ENCODE results near the gene FAM111B. TPM values are rescaled to one million over a fixed set of nuclear protein-coding genes. Genes with fewer than 3 reads are reported as not detected.
A peak's percentile ranks its signal among the peaks of the same experiment; 100 is the strongest.

Gene FAM111B
- total RNA-seq, 1 donor: 0.81 TPM

GRCh38 chr11:59152312-59152951, 45.4 kb downstream of the FAM111B start:
- DNase-seq (ENCODE audit: low read depth in 2 of 3, low spot score in 2 of 3): no peak

- no peak for DNase-seq (ENCODE audit: low read depth in 2 of 3, low spot score in 2 of 3)
Observed at GRCh38 chr11:59154610-59155009, 47.6 kb downstream of the FAM111B start.

DNA sequence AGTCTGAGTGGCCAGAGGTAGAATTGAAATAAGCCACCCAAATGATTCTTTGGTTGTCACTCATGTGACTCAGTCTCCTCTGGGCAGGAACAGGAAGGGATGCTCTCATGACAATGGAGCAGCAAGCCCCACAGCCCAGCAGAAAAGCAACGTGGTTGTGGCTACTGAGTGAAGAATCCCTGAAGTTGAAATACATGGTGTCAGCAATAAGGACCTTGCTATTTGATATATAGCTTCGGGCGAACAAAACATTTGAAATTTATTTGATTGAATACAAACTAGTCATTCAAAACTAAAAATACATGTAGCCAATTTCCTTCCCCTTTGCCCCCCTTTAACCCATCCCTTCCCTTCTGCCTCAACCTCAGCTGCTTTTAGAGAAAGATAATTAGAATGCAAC, 50.4 kb downstream of the FAM111B start:
- no peak for DNase-seq (ENCODE audit: low read depth in 2 of 3, low spot score in 2 of 3)

DNA sequence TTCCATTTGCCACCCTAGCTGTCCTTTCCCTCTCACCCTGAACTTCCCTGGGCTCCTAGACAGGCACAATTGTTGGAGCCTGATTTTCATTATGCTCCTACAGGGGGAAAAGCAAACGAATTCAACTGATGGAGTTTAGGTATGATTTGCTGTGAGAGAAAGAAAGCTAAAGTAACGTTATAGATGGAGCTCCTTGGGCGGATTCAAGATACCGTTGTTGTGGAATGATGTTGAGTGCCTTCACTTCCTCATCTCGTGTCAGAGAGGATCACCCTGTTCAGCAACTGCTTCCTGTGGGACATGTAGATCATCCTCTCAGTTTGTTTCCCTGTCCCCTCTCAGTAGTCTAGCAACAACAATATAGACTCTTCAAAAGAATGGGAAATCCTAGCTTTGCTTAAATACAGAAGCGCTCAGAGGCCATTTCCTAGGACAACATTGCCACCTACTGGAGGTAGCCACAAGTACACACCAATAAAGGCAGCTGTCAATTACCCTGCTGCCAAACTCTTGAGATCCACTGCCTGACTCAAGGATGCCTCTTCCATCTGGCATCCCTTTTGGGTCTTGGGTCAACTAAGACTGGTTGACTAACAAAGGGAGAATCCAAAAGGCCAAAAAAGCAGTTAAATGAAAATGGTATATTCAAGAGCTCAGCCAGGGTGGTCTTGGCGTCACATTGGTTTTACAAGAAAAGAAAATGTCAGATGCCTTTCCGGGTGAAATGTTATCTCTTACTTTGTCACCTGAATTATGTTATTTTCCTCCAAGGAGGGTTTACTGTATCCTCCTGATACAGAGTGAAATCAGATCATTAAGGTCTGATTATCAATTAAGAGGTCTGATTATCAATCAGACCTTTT, 51.4 kb downstream of the FAM111B start:
- peak; percentile 44 to 87 (median 66) for DNase-seq (ENCODE audit: low read depth in 2 of 3, low spot score in 2 of 3)

DNA sequence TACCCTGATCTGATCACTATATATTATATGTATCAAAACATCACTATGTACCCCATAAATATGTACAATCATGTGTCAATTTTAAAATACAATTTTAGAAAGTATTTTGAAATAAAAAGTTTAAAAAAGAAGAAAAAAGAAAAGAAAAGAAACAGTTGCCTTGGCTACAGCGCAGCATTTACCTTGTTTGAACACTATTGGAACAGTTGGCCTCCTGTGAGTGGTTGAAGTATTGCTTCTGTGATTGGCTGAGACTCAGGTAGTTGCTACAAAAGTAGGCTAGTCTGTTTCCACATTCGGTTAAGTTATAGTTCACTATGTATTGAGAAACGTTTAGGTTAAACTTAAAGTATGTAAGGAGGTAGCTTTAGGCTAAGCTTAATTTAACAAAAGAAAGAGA, 57.0 kb downstream of the FAM111B start:
- no peak for DNase-seq (ENCODE audit: low read depth in 2 of 3, low spot score in 2 of 3)

DNA sequence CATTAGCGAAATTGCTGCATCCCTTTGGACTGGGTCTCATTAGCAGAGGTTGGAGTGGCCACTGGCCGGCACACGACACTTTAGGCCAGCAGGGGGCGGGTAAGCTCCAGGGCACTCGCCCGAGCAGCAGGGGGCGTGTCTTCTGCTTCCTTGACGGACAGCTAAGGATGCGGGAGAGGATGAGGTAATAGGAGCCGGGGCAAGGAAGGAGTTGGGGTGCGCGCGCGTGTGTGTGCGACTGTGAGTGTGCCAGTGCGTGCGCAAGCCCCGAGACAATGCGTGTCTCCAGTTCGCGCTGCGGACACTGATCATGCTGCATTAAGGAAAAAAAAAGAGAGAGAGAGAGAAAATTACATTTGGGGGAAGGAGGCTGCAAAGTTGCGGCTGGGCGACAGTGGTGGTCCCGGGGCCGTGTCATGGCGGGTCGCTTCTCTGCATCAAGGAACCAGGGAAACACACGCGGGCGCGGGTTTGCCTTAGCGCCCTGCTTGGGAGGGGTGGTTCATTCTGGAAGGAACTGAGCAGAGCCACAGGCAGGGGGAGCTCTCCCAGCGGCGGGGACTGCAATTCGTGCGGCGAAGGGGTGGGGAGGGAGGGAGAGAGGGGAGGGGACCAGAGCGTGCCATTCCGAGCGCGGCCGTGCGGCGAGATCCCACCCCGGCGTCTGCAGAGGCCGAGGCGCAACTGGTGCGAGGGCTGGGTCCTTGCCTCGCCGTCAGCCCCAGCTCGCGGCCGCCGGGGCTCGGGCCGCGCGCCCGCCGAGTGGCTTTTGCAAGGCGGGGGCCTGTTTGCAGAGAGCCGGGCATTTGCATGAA, 64.7 kb downstream of the FAM111B start, which contains the start of gene DTX4:
Gene DTX4, plus strand, starts transcription at position 625 of the 815 bp plus-strand sequence. CDS start 464 bp downstream, outside the sequence.
- peak; percentile 72 to 93 (median 89) for DNase-seq (ENCODE audit: low read depth in 2 of 3, low spot score in 2 of 3)

GRCh38 chr11:59172345-59173079, 65.5 kb downstream of the FAM111B start:
- DNase-seq (ENCODE audit: low read depth in 2 of 3, low spot score in 2 of 3): peak in 2 of 3 donors; percentile 24 to 34

GRCh38 chr11:59173080-59173963, 66.3 kb downstream of the FAM111B start:
- DNase-seq (ENCODE audit: low read depth in 2 of 3, low spot score in 2 of 3): peak in 1 of 3 donors; percentile 19

- DNase-seq (ENCODE audit: low read depth in 2 of 3, low spot score in 2 of 3): no peak
Observed at GRCh38 chr11:59173964-59174663, 67.1 kb downstream of the FAM111B start.

DNA sequence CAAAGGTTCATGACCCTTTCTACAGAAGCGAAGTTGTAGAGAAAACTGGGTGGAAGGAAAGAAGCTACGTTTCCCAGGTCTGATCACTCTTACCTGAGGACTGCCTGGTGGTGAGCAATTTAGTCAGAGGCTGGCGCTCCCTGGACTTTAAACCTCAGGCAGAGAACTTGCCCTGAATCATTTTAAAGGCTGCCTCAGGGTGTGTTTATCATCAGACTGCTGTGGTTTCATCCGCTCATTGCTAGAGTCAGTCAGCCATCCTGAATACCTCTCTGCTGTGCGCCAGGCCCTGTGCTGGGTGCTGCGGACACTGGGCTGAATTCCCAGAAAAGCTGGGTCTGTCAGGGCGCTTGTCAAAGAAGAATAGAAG, 67.6 kb downstream of the FAM111B start:
- no peak for DNase-seq (ENCODE audit: low read depth in 2 of 3, low spot score in 2 of 3)

GRCh38 chr11:59175091-59175501, 68.1 kb downstream of the FAM111B start:
- DNase-seq (ENCODE audit: low read depth in 2 of 3, low spot score in 2 of 3): no peak

DNA sequence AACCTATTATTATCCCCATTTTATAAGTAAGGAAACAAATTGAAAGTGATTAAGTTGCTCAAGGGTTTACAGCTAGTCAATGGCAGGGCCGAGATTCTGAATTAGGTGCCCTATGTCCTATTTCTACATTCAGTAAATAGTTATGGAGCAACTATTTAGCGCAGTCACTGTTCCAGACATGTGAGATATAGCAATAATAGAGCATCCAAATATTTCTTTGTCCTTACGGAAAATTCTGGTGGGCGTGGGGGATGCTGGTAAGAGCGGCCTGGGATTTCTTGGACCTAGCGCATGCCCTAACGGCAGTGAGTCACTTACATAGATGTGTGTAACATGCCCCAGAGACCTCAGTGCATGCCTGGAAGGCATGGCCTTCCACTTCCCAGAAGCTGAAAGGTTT, 69.3 kb downstream of the FAM111B start:
- DNase-seq (ENCODE audit: low read depth in 2 of 3, low spot score in 2 of 3): no peak

Other genes with a start within 250 kb of the FAM111B start
- 0.81 TPM for gene GLYATL1, start 167.7 kb upstream of the FAM111B start, total RNA-seq
- not detected for gene GLYATL1B, start 20.9 kb upstream of the FAM111B start, total RNA-seq
- 28.0 TPM for gene FAM111A, start 35.6 kb downstream of the FAM111B start, total RNA-seq
- 0.54 TPM for gene DTX4, start 64.9 kb downstream of the FAM111B start, total RNA-seq
- gene MPEG1, start 105.7 kb downstream of the FAM111B start, total RNA-seq: 1.9 TPM